OCI-LY1 (cell line): ENCODE results near the gene VWA1.

ENCODE experiments used
- H2AFZ ChIP-seq: fragments of 200-600 bp; sonication (generic), shearing (Covaris generic); 2 replicates; pipeline ENCODE4 v1.6.0; 2014; ENCODE audit warnings: antibody characterized with exemption, mild to moderate bottlenecking, low read length
- H3F3A ChIP-seq: fragments of 200-600 bp; sonication (generic), shearing (Covaris generic); 2 replicates; pipeline ENCODE4 v1.6.0; 2014; ENCODE audit warnings: mild to moderate bottlenecking, antibody characterized with exemption, low read length, moderate library complexity; ENCODE audit not compliant: insufficient read depth
- H3K27ac ChIP-seq: fragments of 200-600 bp; sonication (generic); 2 replicates; pipeline ENCODE4 v1.5.1; 2014; ENCODE audit warnings: low read length, mixed run types, mild to moderate bottlenecking, low read depth; ENCODE audit not compliant: poor library complexity, severe bottlenecking
- H3K27me3 ChIP-seq: fragments of 200-600 bp; sonication (generic); 2 replicates; pipeline ENCODE4 v1.6.0; 2014; ENCODE audit warnings: antibody characterized with exemption, mild to moderate bottlenecking, low read length, moderate library complexity; ENCODE audit not compliant: insufficient read depth
- H3K36me3 ChIP-seq: fragments of 200-600 bp; sonication (generic); 2 replicates; pipeline ENCODE4 v1.6.1; 2014; ENCODE audit warnings: mild to moderate bottlenecking, antibody characterized with exemption, low read length, moderate library complexity, mixed read lengths; ENCODE audit not compliant: insufficient read depth
- H3K4me1 ChIP-seq: fragments of 200-600 bp; sonication (generic); 2 replicates; pipeline ENCODE4 v1.5.1; 2014; ENCODE audit warnings: mild to moderate bottlenecking, low read length, moderate library complexity; ENCODE audit not compliant: insufficient read depth, severe bottlenecking
- H3K4me2 ChIP-seq: fragments of 200-600 bp; sonication (generic), shearing (Covaris generic); 2 replicates; pipeline ENCODE4 v1.6.1; 2014; ENCODE audit warnings: low read length
- H3K4me3 ChIP-seq: fragments of 200-600 bp; sonication (generic); 2 replicates; pipeline ENCODE4 v1.5.1; 2014; ENCODE audit warnings: low read length, low read depth, mild to moderate bottlenecking, mixed read lengths; ENCODE audit not compliant: poor library complexity, severe bottlenecking
- H3K79me2 ChIP-seq: fragments of 200-600 bp; shearing (Covaris generic); 2 replicates; pipeline ENCODE4 v1.6.1; 2016; ENCODE audit warnings: mixed run types, low read length, mixed read lengths; ENCODE audit not compliant: insufficient read depth
- H3K9ac ChIP-seq: fragments of 200-600 bp; sonication (generic), shearing (Covaris generic); 2 replicates; pipeline ENCODE4 v1.6.1; 2014; ENCODE audit warnings: mild to moderate bottlenecking, low read length, mixed read lengths
- H3K9me2 ChIP-seq: fragments of 200-600 bp; sonication (generic), shearing (Covaris generic); 2 replicates; pipeline ENCODE4 v1.6.1; 2014; ENCODE audit warnings: low read depth, mild to moderate bottlenecking, low read length, mixed read lengths
- H3K9me3 ChIP-seq: fragments of 200-600 bp; shearing (Covaris generic); 2 replicates; pipeline ENCODE4 v1.6.1; 2014; ENCODE audit warnings: low read length, mixed read lengths
- H4K20me1 ChIP-seq: fragments of 200-600 bp; sonication (generic), shearing (Covaris generic); 2 replicates; pipeline ENCODE4 v1.6.0; 2016; ENCODE audit warnings: mild to moderate bottlenecking, low read length; ENCODE audit not compliant: insufficient read depth
- EZH2 ChIP-seq: fragments of 200-600 bp; sonication (generic), shearing (Covaris generic); IDR thresholded peaks from 2 replicates; pipeline ENCODE4 v1.8.0; 2017; ENCODE audit warnings: borderline replicate concordance, mixed run types, mild to moderate bottlenecking, antibody characterized with exemption, low read length, moderate library complexity, mixed read lengths
- TF ChIP-seq, protein P1 (sequence below): fragments of 200-600 bp; sonication (generic), shearing (Covaris generic); IDR thresholded peaks from 2 replicates; pipeline ENCODE4 v1.5.1; 2017; ENCODE audit warnings: mild to moderate bottlenecking, antibody characterized with exemption, low read length, moderate library complexity, mixed read lengths

Gene VWA1

GRCh38 chr1:1487701-1488100, 52.2 kb downstream of the VWA1 start:
- Histone ChIP-seq H3K4me2 (no peak overlapping the region), H3K27me3 (no peaks in the 10 kb centered on the region), H4K20me1 (no peaks in the 10 kb centered on the region), H3K36me3 (peaks cover 73% of the 10 kb centered on the region), H2AFZ (no peak overlapping the region), H3K9me2 (no peaks in the 10 kb centered on the region), H3K79me2 (no peaks in the 10 kb centered on the region), H3F3A (no peaks in the 10 kb centered on the region), H3K9me3 (no peaks in the 10 kb centered on the region), H3K4me3 (no peak overlapping the region), H3K4me1 (no peaks in the 10 kb centered on the region), H3K9ac (no peak overlapping the region), H3K27ac (no peak overlapping the region)
- TF ChIP-seq EZH2 = no peak
- TF ChIP-seq, protein P1, sequence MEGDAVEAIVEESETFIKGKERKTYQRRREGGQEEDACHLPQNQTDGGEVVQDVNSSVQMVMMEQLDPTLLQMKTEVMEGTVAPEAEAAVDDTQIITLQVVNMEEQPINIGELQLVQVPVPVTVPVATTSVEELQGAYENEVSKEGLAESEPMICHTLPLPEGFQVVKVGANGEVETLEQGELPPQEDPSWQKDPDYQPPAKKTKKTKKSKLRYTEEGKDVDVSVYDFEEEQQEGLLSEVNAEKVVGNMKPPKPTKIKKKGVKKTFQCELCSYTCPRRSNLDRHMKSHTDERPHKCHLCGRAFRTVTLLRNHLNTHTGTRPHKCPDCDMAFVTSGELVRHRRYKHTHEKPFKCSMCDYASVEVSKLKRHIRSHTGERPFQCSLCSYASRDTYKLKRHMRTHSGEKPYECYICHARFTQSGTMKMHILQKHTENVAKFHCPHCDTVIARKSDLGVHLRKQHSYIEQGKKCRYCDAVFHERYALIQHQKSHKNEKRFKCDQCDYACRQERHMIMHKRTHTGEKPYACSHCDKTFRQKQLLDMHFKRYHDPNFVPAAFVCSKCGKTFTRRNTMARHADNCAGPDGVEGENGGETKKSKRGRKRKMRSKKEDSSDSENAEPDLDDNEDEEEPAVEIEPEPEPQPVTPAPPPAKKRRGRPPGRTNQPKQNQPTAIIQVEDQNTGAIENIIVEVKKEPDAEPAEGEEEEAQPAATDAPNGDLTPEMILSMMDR = no peak

GRCh38 chr1:1489231-1489630, 53.7 kb downstream of the VWA1 start:
- Histone ChIP-seq H3K79me2 (no peaks in the 10 kb centered on the region), H3F3A (no peaks in the 10 kb centered on the region), H3K4me2 (no peak overlapping the region), H3K27ac (no peak overlapping the region), H3K27me3 (no peaks in the 10 kb centered on the region), H3K9me3 (no peaks in the 10 kb centered on the region), H3K9ac (no peak overlapping the region), H3K4me3 (no peak overlapping the region), H3K9me2 (no peaks in the 10 kb centered on the region), H3K36me3 (peaks cover 71% of the 10 kb centered on the region), H4K20me1 (no peaks in the 10 kb centered on the region), H2AFZ (no peak overlapping the region), H3K4me1 (no peaks in the 10 kb centered on the region)
- TF ChIP-seq EZH2 = no peak
- TF ChIP-seq, protein P1 = no peak

GRCh38 chr1:1489861-1490260, 54.4 kb downstream of the VWA1 start:
- Histone ChIP-seq H3K9me2 (no peaks in the 10 kb centered on the region), H3K9me3 (no peaks in the 10 kb centered on the region), H3K27ac (no peak overlapping the region), H3K4me3 (no peak overlapping the region), H4K20me1 (no peaks in the 10 kb centered on the region), H3K27me3 (no peaks in the 10 kb centered on the region), H3K9ac (no peak overlapping the region), H3F3A (no peaks in the 10 kb centered on the region), H3K4me1 (no peaks in the 10 kb centered on the region), H3K79me2 (no peaks in the 10 kb centered on the region), H3K4me2 (no peak overlapping the region), H2AFZ (no peak overlapping the region), H3K36me3 (peaks cover 67% of the 10 kb centered on the region)
- no peak for TF ChIP-seq EZH2
- TF ChIP-seq, protein P1 = no peak
